NCI-H2171 treated with DMSO at 0.1 percent for 48 hours (cell line): ENCODE measurements around the gene JMJD1C.

ENCODE experiments used
- DNase-seq: peaks from one replicate; lab custom pipeline; 2025; lab: John Stamatoyannopoulos, UW

JMJD1C gene

DNA sequence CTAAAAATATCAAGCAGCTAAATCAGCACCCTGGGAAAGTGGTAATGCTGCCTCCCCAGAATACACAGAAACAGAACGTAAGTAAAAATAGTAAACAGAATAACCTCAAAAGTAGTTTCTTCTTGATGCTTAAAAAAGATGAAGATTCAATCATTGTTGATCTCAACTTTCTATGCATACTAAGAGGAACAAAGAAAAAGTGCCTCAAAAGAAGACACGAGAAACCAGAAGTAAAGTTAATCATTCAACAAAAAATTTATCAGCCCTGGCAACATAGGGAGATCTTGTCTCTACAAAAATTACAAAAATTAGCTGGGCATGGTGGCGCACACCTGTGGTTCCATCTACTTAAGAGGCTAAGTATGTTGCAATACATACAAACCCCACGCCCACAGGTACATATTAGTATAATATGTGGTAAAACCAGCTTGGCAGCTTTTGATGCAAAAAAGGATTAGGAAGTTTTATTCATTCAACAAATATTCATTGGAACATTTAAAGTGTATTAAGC is 179.0 kb downstream of the JMJD1C start:
- DNase-seq: no peak

DNA sequence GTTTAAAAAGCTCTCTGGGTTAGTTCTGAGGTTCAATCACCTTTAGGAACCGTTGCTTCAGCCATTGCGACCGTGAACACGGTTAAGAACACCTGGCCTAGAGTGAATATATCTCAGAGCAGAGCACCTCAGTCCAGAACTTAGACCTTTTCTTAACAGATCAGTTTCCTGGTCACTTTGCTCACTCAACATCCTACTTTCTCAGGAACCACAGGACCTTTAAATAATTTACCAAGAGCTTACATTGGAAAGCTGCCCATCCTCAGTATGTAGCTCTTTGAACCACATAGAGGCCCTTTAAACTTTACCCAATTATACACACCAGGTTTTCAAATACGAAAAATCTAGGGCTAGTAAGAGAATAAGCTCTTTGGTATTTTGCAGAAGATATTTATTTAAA is 179.4 kb downstream of the JMJD1C start:
- no peak for DNase-seq

DNA sequence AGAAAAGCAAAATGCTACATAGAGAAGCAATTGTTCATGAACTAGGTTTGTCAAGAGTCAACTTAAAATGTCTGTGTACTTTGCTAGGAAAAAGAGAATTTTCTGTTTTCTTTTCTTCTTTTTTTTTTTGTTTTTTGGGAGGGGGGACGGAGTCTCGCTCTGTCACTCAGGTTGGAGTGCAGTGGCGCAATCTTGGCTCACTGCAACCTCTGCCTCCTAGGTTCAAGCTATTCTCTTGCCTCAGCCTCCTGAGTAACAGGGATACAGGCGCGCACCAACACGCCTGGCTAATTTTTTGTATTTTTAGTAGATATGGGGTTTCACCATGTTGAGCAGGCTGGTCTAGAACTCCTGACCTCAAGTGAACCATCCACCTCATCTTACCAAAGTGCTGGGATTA is 181.9 kb downstream of the JMJD1C start:
- peak; percentile 10 for DNase-seq

DNA sequence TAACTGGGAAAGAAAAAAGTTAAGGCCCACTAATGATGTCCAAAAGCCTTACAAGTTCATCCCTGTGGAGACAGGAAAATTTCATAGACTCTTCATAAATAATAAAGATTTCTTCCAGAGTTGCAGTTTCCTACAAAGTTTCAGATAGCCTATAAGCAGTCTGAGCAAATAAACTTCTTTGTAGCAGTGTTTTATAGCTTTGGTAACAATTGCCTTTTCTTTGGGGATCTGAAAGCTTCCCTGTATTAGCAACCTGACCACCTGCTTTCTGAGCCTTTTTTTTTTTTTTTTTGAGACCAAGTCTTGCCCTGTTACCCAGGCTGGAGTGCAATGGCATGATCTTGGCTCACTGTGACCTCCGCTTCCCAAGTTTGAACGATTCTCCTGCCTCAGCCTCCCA is 182.7 kb downstream of the JMJD1C start:
- DNase-seq: no peak

DNA sequence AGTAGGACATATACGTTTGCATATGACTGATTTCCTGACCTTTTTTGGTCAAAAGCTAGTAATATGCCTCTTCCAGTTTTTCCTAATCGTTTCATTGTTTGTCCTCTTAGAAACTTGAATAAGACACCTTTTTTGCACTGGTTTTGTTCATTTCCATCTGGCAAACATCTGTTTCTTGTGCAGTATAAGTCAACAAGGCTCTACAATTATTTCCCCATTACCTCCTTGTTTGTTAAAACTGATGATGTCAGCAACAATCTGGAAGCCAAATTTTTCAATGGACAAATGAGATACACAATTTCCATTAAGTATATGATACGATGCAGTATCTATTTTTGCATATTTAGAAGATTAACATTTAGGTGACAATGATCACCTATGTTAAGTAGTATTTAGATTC is 183.8 kb downstream of the JMJD1C start:
- DNase-seq: peak; percentile 30

DNA sequence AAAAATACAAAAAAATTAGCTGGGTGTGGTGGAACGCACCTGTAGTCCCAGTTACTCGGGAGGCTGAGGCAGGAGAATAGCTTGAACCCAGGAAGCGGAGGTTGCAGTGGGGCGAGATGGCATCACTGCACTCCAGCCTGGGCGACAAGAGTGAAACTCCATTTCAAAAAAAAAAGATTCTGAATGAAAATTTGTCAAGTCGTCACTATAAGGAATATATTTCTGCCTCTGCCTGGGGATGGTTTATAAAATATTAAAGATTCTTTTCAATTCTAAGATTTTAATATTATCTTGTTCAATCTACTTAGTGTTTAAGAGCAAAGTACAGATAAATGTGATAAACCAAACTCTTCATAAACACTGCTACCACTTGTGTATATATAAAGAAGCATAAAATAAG is 185.4 kb downstream of the JMJD1C start:
- no peak for DNase-seq

DNA sequence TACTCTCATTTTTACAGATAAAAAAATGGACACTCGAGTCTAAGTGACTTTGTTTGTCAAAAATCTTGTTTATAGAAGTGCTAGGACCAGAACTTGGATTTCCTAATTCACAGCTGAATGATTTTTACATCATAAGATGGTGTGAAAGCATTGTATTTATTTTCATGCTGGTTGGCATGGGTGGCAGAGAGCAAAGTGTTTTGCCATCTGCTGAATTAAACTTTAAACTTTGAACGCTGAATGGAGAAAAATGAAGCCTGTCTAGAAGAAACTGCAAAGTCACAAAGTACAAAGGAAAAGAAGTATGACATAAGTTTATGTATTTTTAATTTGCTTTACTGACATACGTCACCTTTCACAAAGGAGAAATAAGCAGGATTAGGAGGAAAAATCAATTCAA is 190.7 kb downstream of the JMJD1C start:
- DNase-seq: peak; percentile 3

DNA sequence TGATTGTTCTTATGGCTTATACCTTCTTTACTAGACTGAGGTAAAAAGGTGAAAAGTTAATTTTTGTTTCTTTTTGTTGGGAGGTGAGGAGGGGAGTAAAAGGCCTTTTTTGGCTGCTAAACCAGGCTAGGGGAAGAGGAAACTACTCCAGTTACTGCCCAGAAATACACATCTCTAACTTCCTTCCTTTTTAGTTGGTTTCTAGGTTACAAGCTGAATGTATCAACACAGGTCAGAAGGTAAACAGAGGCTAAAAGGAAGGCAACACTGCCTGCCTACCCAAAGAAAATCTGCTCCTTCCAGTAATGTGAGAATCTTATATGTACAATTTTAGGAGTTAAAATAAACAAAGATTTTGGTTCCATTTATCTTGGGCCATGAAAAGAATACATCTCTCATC is 192.2 kb downstream of the JMJD1C start:
- DNase-seq: no peak

DNA sequence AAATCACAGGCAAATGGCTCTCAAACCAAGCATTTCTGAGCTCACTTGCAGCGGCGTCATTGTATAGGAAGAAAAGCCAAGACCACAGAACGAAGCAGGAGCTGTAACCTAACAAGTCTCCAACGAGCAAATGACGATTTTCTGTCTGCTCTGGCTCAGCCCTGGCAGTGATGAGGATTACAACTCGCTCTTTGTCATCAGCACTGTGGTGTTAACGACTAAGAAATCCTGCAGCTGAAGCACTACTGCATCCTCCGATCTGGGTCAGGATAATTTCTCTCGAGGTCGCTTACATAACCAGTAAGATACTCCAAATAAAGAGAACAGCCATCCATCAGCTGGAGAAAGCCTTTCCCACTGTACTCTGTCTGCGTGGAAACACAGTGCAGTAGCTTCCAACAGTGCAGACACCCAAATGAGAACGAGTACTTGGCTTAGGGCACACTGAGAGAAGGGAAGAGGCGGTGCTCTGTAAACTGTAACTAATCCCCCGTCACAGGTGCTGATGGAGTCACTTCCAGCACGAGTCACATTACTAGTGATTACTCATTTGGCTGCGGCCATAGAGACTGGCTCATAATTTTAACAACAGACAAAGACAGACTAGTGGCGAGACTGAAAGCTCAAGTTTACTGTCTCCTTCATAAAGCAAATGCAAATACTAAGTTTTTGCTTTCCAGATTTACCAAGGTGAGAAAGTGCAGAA is 196.8 kb downstream of the JMJD1C start:
- DNase-seq: peak; percentile 91

DNA sequence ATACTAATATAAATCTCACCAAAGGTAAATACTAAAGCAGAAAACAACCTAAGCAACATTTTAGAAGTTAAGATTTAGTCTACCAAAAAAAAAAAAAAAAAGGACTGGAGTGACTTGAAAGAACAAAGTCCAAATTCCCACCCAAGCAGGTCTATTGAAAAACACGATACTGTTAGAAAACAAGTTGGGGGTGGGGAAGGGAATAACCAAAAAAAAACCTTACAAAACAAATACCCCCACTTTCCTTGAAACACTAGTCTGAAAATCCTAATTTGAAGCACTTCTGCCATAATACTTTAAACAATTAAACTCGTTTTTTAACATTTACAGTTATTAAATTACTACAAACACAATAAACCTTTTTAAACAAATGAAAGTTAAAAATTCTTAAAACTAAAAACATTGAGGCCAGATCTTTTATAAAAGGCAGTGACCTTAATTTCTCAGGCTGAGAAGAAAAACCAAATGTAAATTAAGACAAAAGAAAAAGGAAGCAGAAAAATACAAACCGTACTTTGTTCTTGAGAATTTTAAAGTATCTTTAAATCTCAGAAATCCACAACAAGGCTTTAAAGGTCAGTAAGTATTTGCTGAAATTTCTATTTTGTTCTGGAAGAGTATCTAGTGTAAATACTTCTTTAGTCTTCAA is 197.5 kb downstream of the JMJD1C start:
- peak; percentile 31 for DNase-seq

DNA sequence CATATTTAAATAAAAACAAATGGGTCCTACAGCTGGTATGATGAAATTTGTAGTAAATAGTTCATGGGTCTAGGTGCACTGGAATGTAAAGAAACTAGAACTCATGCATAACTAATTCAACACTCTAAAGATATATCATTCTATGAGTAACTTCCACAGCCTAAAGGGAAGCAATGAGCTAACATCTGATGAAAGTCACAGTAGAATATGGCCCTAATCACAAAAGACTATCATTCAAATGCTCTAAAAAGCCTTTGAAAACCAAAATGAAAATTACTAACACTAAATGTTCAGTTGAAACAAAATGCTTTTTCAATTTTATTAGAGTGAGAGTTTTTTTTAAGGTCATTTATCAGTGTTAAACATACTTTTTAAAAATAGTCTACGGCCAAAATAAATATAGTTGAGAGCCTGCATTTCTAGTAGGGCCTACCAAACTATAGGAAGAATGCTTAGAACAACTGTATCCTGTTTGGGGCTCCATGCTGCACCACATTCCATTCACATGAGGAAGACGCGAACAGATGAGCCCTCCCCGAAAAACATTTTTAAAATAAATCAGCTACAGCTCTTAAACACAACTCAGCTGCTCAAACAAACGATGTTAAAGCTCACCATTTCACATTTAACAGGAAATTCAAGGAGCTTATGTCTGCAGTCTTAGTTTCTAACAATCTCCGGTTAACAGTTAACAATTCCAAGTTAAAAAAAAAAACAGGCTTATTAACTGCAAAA is 198.2 kb downstream of the JMJD1C start:
- peak; percentile 31 for DNase-seq

DNA sequence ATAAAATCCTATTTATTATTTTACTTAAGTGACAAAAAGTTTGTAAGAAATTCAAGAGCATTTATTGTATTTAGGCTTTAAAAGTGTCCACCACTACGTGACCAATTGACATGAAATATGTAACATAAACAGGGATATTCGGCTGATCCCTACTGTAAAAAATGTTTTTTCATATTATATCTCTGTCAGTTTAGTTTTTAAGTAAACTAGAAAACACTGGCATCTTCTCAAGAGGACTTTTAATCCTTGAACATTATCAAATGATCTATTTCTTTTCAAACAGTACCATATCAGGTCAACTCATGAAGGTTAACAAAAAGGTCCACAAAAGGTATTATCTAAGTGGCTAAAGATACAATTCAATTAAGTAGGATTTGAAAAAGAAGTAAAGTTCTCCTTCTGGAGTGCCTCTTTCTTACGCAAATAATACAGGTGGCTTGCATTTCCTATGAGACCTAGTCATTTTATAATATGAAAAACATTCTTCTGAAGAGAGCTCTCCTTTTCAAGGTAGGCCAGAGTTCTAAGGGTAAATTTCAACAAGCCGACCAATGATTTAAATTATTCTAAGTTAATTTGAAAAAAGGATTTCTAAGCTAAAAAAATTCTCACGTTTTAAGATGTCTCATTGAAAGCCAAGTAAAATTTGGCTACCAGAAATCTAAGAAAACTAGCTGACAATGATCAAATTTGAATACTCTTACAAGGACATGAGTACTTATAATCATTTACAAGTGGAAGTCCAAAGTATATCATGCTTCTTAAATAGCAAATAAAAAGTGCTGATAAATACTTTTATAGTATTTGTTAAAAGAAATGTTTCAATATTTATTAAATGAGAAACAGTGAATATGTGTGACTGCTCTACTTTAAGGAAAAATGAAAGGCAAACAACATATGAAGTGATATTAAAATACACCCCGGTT is 199.1 kb downstream of the JMJD1C start:
- DNase-seq: peak; percentile 8

DNA sequence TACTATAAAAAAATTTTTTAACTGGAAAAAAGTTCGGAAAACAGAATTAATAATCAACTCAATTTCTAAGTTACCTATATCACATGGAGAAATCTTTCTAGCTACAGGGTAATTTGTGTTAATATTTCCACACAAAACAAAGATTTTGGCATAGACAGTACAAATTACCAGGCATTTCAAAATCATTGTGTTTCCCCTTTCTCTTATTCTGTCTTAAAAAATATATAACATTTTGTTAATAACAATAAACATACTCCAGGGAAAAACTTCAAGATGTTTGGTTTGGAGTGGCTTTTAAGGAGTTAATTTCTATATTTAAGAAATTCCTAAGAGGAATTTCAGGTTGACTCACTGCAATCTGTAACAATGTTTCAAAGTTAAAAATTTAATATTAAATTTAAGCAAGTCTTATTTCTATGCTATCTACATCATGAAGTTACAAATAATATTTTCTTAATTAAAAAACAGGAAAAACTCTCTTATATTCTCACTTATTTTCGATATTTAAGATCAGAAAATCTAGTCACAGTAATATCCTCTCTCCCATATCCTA is 200.0 kb downstream of the JMJD1C start:
- DNase-seq: no peak

DNA sequence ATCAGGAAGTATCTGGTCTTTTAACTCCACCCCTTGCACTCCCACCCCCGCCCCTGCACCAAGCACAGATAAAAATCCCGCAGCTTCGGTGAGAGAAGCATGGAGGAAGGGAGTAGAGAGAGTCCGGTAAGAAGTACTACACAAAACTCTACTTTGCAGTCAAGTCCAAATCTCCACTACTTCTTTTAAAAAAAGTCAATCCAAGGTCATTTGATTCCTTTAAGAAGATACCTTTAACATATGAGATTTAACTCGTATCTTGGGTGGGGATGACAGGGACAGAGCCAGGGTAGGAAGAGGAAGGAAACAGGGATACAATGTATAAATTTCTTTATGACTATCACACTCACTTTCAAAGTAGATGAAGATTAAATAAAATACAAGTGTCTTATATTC is 200.6 kb downstream of the JMJD1C start:
- peak; percentile 27 for DNase-seq

DNA sequence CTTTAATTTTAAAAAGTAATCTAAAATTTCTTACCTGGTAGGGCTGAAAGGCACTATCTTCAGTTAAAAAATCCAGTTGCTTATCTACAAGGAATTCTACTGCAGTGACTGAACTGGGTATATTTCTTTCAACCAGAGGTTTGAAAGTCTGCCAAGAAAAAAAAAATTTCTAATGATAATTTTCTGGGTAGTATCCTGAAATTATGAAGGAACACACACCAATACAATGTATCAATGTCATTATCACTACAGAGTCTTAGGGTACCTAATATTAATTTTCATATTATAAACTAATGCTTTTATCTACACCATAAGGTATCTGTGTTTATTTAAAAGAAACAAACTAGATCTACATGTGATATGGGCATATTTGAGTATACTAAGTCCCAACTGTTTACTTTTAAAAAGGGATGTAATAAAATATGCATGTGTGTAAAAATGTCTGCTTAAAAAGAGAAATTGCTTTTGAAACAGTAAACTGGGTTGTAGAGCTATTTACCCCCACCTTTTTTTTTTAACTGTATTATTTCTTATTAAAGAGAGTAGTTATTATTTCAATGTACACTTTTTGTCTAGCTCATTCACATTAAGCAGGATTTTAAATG is 201.1 kb downstream of the JMJD1C start:
- DNase-seq: no peak

DNA sequence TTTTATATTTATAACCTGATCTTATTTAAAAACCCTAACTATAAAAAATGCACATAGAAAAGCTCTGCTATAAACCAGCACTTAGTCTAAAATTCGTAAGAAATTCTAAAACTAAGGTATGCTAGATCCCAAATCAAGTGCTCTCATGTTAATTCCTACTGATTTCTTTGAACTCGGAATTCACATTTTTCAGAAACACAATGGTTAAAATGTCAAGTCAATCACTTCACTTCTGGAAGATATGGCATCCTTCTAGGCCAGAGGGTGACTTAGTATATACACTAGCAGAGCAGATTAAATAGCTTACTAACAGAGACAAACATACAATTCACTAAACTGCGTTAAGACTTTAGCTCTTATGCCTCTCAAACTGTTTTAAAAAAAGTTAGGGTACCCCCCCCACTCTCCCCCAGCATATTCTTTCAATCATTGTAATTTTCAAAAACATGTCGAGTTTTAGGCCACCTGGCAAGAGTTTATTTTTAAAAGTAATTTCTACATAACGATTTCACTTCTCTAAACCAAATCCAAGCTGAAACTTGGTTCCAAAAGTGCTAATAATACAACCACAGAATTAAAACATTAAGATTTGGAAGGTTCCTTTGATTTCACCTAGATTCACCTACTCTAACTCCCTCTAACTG is 203.2 kb downstream of the JMJD1C start:
- DNase-seq: no peak

DNA sequence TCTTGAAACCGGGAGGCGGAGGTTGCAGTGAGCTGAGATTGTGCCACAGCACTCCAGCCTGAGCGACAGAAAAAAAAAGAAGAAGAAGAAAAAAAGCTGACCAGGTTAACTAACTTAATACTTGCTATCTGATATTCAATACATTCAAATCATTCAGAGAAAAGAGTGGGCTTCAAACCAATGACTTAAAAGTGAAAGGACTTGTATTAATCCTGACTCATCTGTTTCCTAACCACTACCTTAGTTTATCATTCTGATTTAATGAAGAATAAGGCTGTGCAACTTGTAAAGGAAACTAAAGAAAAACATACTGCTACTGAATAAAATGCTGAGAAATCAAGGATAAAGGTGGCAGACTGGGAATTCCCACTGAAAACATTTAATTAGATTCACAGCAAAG is 204.3 kb downstream of the JMJD1C start:
- no peak for DNase-seq

DNA sequence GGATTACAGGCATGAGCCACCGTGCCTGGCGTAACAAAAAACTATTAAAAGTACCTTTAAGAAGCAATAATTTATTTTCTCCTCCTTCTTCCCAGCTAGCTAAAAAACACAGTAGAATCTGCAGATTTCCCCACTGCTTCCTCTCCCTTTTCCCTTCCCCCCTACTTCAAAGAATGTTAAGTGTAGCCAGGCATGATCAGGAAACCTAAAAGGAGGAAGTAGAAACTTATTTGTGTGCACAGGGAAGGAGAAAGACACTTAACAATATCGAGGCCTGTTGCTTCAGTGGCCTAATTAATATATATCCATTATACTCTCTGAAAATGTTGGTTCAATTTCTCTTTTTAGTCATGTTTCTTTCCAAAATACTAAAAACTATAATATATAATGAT is 204.9 kb downstream of the JMJD1C start:
- DNase-seq: no peak

DNA sequence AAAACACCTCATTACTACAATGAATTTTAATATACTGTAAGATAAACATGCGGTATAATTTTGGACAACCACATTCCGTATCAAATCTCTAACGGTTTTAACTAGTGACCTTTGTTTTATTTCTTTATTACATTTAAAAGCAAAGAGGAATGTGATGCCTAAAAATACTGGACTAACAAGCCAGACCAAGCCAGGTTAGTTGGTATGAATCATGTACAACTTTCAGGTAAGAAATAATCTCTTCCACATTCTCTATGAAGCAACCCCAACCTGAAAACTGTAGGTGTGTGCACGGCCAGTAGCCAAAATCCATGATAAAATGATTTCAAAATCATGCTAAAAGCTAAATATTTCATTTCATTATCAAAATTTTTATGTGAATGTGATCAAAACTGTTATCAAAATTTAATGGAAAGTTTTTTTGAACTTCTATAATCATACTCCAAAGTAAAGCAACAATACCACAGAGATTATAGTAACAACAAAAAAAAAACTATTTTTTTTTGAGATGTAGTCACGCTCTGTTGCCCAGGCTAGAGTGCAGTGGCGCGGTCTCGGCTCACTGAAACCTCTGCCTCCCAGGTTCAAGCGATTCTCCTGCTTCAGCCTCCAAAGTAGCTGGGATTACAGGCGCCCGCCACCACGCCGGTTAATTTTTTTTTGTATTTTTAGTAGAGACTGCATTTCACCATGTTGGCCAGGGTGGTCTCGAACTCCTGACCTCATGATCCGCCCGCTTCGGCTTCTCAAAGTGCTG is 205.5 kb downstream of the JMJD1C start:
- no peak for DNase-seq
